BLaER1 treated with 17β-estradiol and CSF1 and Interleukin-3, amounts not matched to agents 10 nM and 100 nM (cell line): Measurements from ENCODE around the gene COTL1.

Source experiments
- H3K27ac ChIP-seq, 11 experiments: shearing (Covaris generic); formaldehyde crosslinking; 2 replicates each; pipeline ENCODE4 v1.8.1; 2022
- H3K27me3 ChIP-seq, 11 experiments: shearing (Covaris generic); formaldehyde crosslinking; 2 replicates each; pipeline ENCODE4 v1.8.1; 2022
- H3K36me3 ChIP-seq, 11 experiments: shearing (Covaris generic); formaldehyde crosslinking; 2 replicates each; pipeline ENCODE4 v1.8.1; 2022
- H3K4me1 ChIP-seq, 10 experiments: shearing (Covaris generic); formaldehyde crosslinking; 2 replicates each; pipeline ENCODE4 v1.8.1; 2022
- H3K4me2 ChIP-seq, 11 experiments: shearing (Covaris generic); formaldehyde crosslinking; 2 replicates each; pipeline ENCODE4 v1.8.1; 2022
- H3K4me3 ChIP-seq, 10 experiments: shearing (Covaris generic); formaldehyde crosslinking; 2 replicates each; pipeline ENCODE4 v1.8.1; 2022
- H3K9ac ChIP-seq, 11 experiments: shearing (Covaris generic); formaldehyde crosslinking; 2 replicates each; pipeline ENCODE4 v1.8.1; 2022
- H3K9me3 ChIP-seq, 11 experiments: shearing (Covaris generic); formaldehyde crosslinking; replicated peaks in 1 of 11; 2 replicates each; pipeline ENCODE4 v1.8.1; 2022
- H4K20me1 ChIP-seq, 11 experiments: shearing (Covaris generic); formaldehyde crosslinking; 2 replicates each; pipeline ENCODE4 v1.8.1; 2022
- Cebpa-rat ChIP-seq, 11 experiments: shearing (Covaris generic); IDR thresholded peaks; 2 replicates each; pipeline ENCODE4 v1.8.1; 2022

COTL1 gene

GRCh38 chr16:84588991-84589390, 28.9 kb downstream of the COTL1 start:
- Histone ChIP-seq H3K4me1 (peaks cover 2 to 68% (median 28%) of the 10 kb centered on the region in 10 experiments), H4K20me1 (peaks cover 0 to 98% (median 89%) of the 10 kb centered on the region in 11 experiments; a peak in 20 of 22 replicates), H3K36me3 (peaks cover 16 to 98% (median 94%) of the 10 kb centered on the region in 11 experiments; a peak in 21 of 22 replicates), H3K27me3 (no peaks in the 10 kb centered on the region), H3K9ac (0 out of 22 replicates have a peak overlapping the region, but pooled peaks of 1 of the 11 experiments have one; percentile 9), H3K9me3 (peaks cover 0 to 18% (median 0%) of the 10 kb centered on the region in 11 experiments; a peak in 3 of 22 replicates), H3K4me3 (no peak overlapping the region), H3K4me2 (no peak overlapping the region; a peak in 1 of 22 replicates), H3K27ac (no peak overlapping the region)
- no peak for TF ChIP-seq Cebpa-rat (IDR thresholded peaks at IDR 0.05)

GRCh38 chr16:84585886-84586285, 32.0 kb downstream of the COTL1 start:
- Histone ChIP-seq H3K27ac (no peak overlapping the region), H3K9me3 (peaks cover 0 to 3% (median 0%) of the 10 kb centered on the region in 11 experiments; a peak in 1 of 22 replicates), H4K20me1 (peaks cover 0 to 100% (median 99%) of the 10 kb centered on the region in 11 experiments; a peak in 20 of 22 replicates), H3K4me3 (no peak overlapping the region), H3K4me2 (peak overlapping the region in 5 of 11 experiments; percentile 45 to 72 (median 66); a peak in 10 of 22 replicates), H3K9ac (0 out of 22 replicates have a peak overlapping the region, but pooled peaks of 1 of the 11 experiments have one; percentile 8), H3K27me3 (no peaks in the 10 kb centered on the region), H3K36me3 (peaks cover 16 to 100% (median 98%) of the 10 kb centered on the region in 11 experiments; a peak in 21 of 22 replicates), H3K4me1 (peaks cover 0 to 66% (median 24%) of the 10 kb centered on the region in 10 experiments; a peak in 12 of 20 replicates)
- TF ChIP-seq Cebpa-rat (IDR thresholded peaks at IDR 0.05): no peak

- Histone ChIP-seq H3K4me3 (no peak overlapping the region), H3K9ac (no peak overlapping the region), H3K27me3 (no peaks in the 10 kb centered on the region), H3K36me3 (peaks cover 16 to 100% (median 98%) of the 10 kb centered on the region in 11 experiments; a peak in 21 of 22 replicates), H3K4me1 (peaks cover 0 to 70% (median 24%) of the 10 kb centered on the region in 10 experiments; a peak in 12 of 20 replicates), H4K20me1 (peaks cover 0 to 100% (median 99%) of the 10 kb centered on the region in 11 experiments; a peak in 20 of 22 replicates), H3K27ac (no peak overlapping the region), H3K4me2 (peak overlapping the region in 5 of 11 experiments; percentile 45 to 72 (median 66); a peak in 10 of 22 replicates), H3K9me3 (no peaks in the 10 kb centered on the region)
- TF ChIP-seq Cebpa-rat (IDR thresholded peaks at IDR 0.05): no peak
These were observed 32.4 kb downstream of the COTL1 start for GRCh38 chr16:84585467-84585866.

GRCh38 chr16:84584678-84585077, 33.2 kb downstream of the COTL1 start:
- Histone ChIP-seq H3K4me2 (peak overlapping the region in 1 of 11 experiments; percentile 72; a peak in 1 of 22 replicates), H3K4me1 (peaks cover 0 to 71% (median 21%) of the 10 kb centered on the region in 10 experiments; a peak in 11 of 20 replicates), H3K27me3 (no peaks in the 10 kb centered on the region), H3K4me3 (no peak overlapping the region), H3K27ac (no peak overlapping the region), H3K9me3 (no peaks in the 10 kb centered on the region), H3K36me3 (peaks cover 10 to 100% (median 98%) of the 10 kb centered on the region in 11 experiments; a peak in 20 of 22 replicates), H3K9ac (no peak overlapping the region), H4K20me1 (peaks cover 0 to 100% (median 99%) of the 10 kb centered on the region in 11 experiments; a peak in 20 of 22 replicates)
- TF ChIP-seq Cebpa-rat (IDR thresholded peaks at IDR 0.05): no peak

GRCh38 chr16:84583995-84584394, 33.9 kb downstream of the COTL1 start:
- Histone ChIP-seq H3K27me3 (no peaks in the 10 kb centered on the region), H3K4me1 (peaks cover 0 to 74% (median 21%) of the 10 kb centered on the region in 10 experiments; a peak in 11 of 20 replicates), H3K4me3 (no peak overlapping the region), H3K27ac (no peak overlapping the region), H3K9ac (no peak overlapping the region), H3K4me2 (no peak overlapping the region), H4K20me1 (peaks cover 0 to 100% (median 99%) of the 10 kb centered on the region in 11 experiments; a peak in 20 of 22 replicates), H3K36me3 (peaks cover 3 to 100% (median 98%) of the 10 kb centered on the region in 11 experiments; a peak in 20 of 22 replicates), H3K9me3 (no peaks in the 10 kb centered on the region)
- TF ChIP-seq Cebpa-rat (IDR thresholded peaks at IDR 0.05): no peak

GRCh38 chr16:84582958-84583516, 34.8 kb downstream of the COTL1 start:
- Histone ChIP-seq H3K9me3 (no peaks in the 10 kb centered on the region), H4K20me1 (peaks cover 0 to 100% (median 100%) of the 10 kb centered on the region in 11 experiments; a peak in 20 of 22 replicates), H3K36me3 (peaks cover 0 to 100% (median 89%) of the 10 kb centered on the region in 11 experiments; a peak in 18 of 22 replicates), H3K27me3 (no peaks in the 10 kb centered on the region), H3K9ac (no peak overlapping the region), H3K4me1 (peaks cover 0 to 74% (median 21%) of the 10 kb centered on the region in 10 experiments; a peak in 11 of 20 replicates), H3K27ac (no peak overlapping the region), H3K4me2 (no peak overlapping the region), H3K4me3 (no peak overlapping the region)
- TF ChIP-seq Cebpa-rat (IDR thresholded peaks at IDR 0.05): no peak

- TF ChIP-seq Cebpa-rat (IDR thresholded peaks at IDR 0.05): no peak
- Histone ChIP-seq H4K20me1 (peaks cover 0 to 100% (median 100%) of the 10 kb centered on the region in 11 experiments; a peak in 20 of 22 replicates), H3K36me3 (peaks cover 0 to 100% (median 80%) of the 10 kb centered on the region in 11 experiments; a peak in 18 of 22 replicates), H3K4me3 (no peak overlapping the region), H3K27me3 (no peaks in the 10 kb centered on the region), H3K4me1 (peaks cover 0 to 74% (median 19%) of the 10 kb centered on the region in 10 experiments; a peak in 12 of 20 replicates), H3K4me2 (no peak overlapping the region), H3K9me3 (no peaks in the 10 kb centered on the region), H3K27ac (no peak overlapping the region), H3K9ac (no peak overlapping the region)
These were observed 36.7 kb downstream of the COTL1 start for GRCh38 chr16:84581158-84581557.

GRCh38 chr16:84579936-84580335, 37.9 kb downstream of the COTL1 start:
- Histone ChIP-seq H3K4me1 (peaks cover 8 to 74% (median 25%) of the 10 kb centered on the region in 10 experiments), H3K27ac (no peak overlapping the region), H4K20me1 (peaks cover 0 to 100% (median 100%) of the 10 kb centered on the region in 11 experiments; a peak in 20 of 22 replicates), H3K36me3 (peaks cover 0 to 100% (median 84%) of the 10 kb centered on the region in 11 experiments; a peak in 18 of 22 replicates), H3K4me3 (no peak overlapping the region), H3K4me2 (no peak overlapping the region; a peak in 1 of 22 replicates), H3K27me3 (no peaks in the 10 kb centered on the region), H3K9ac (peak overlapping the region in 1 of 11 experiments; percentile 32; a peak in 1 of 22 replicates), H3K9me3 (no peaks in the 10 kb centered on the region)
- no peak for TF ChIP-seq Cebpa-rat (IDR thresholded peaks at IDR 0.05)
